Fibroblast of skin of scalp (primary cell): ENCODE measurements around the gene LAPTM5.

Source experiments
- DNase-seq: peaks from one replicate; pipeline ENCODE4 v3.0.0-alpha.2; 2013

The LAPTM5 gene

GRCh38 chr1:30741239-30741894, 16.2 kb downstream of the LAPTM5 start:
- no peak for DNase-seq

- no peak for DNase-seq
Observed at GRCh38 chr1:30740251-30741238, 17.0 kb downstream of the LAPTM5 start.

- DNase-seq: no peak
Observed at GRCh38 chr1:30739601-30740000, 18.0 kb downstream of the LAPTM5 start.

DNA sequence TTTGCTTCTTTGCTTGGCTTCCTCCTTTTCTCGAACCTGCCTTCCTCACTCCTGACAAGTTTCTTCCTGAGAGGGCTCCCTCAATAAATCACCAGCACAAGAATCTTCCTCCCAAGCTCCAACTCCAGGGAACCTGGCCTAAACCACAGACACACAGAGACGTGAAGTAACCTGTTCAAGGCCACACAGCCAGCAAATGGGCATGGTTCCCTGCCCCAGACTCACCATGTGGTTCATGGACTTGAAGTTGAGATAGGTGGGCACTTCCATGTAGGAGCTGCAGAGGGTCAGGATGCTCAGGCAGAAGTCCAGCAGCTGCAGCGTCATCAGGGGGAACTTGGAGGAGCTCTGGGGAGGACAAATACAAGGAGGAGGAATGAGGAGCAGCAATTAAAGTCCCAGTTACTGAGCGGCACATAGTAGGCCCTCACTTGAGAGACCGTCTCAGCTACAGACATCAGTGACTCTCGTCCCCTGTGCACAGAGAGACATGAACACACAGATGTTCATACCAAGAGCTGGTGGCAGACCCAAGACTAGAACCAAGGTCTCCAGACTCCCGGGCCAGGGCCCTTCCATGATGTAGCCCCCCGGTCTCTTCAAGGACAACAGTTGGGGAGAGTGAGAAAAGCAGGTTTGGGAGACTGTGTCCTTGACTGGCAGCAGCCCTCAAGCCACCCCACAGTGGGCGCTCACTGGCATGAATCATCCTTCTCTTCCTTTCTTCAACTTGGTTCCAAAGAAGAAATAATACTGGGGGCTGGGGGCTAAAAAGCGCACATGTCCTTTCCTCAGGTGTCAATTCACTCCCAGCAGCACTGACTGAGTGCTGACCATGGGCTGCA, 18.6 kb downstream of the LAPTM5 start:
- no peak for DNase-seq

DNA sequence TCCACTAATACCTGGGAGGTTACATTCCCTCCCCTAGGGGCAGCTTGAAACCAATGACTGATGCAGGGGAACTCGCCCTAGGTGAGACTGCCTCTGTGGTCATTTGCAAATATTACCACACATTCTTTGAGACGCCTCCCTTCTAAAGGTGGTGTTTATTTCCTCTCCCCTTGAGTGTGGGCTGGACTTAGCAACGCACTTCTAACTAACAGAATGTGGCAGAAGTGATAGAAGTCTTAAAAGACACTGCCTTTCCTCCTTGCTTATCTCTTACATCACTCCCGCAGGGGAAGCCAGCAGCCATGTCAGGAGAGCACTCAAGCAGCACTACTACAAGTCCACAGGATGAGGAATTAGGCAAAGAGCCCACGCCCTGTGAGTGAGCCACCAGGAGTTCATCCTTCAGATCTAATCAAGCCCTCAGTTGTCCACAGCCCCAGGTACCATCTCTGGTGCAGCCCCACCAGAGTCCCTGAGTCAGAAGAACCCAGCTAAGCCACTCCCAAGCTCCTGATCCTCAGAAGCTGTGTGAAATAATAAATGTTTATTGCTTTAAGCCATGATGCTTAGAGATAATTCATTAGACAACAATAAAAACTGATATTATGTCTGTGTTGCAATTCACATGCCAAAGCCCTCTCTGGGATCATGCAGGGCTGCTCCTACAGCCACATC, 19.4 kb downstream of the LAPTM5 start:
- DNase-seq: no peak

DNA sequence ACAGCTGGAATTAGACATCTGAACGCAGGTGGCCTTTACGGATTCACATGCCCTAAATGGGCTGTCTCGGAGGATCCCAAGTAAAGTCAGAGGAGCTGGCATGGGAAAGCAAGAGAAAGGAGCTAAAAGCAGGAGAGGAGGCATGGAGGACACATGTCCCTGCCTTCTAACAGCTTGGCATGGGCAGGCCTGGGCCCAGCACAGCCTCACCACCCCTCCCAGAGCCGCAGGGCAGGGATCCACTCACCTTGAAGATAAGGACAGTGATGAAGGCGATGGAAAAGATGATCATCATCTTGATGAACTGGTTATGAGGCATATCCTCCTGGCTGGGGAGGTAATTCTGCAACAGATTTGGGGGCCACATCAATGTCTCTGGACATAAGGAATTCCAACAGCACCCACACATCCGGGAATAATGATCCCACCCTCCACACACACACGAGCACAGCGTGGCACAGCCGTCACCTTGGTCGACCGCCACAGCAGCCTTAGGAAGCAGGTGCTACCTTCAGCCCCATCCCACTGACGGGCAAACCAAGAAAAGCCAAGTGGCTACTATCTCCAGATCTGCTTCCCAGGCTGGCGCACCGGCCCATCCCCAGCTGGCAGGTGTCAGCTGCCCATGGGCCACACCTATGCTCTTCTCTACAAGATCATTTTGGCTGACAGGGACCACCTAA, 20.1 kb downstream of the LAPTM5 start:
- no peak for DNase-seq

DNA sequence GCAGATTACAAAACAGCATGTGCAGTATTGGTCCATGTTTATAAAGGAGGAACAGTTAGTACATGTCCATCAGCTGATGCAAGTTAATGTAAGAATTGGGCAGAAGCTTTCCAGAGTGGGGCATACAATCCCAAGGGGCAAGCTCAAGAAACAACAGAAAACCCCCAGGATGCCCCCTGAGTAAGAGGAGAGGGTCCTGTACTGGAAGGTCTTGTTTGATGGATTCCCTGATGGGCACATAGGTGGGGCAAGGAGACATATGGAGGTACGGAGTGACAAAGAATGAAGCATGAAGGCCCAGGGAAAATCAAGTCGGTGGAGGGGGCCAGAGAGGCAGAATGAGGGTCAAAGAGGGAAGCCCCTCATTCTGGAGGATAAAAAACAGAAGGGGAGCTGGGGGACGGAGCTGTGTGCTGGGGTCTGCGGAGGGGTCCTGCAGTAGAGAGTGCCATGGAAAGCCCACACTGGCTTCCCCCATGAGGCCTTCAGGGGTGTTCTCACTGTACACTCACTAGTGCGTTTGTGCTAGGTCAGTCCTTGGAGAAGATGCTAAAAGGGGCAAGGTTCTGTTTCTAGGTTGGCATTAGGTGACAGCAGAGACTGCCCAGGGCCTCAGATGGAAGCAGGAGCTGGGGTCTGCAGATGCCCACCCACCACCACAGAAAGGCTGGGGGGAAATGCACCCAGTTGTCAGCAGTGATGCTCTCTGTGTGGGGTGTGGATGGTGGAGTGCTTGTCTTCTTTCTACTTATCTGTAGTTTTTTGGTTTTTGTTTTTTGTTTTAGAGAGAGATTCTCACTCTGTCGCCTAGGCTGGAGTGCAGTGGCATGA, 21.7 kb downstream of the LAPTM5 start:
- DNase-seq: peak; percentile 14

- no peak for DNase-seq
Observed at GRCh38 chr1:30735124-30735523, 22.4 kb downstream of the LAPTM5 start.

GRCh38 chr1:30734580-30734979, 23.0 kb downstream of the LAPTM5 start:
- no peak for DNase-seq

DNA sequence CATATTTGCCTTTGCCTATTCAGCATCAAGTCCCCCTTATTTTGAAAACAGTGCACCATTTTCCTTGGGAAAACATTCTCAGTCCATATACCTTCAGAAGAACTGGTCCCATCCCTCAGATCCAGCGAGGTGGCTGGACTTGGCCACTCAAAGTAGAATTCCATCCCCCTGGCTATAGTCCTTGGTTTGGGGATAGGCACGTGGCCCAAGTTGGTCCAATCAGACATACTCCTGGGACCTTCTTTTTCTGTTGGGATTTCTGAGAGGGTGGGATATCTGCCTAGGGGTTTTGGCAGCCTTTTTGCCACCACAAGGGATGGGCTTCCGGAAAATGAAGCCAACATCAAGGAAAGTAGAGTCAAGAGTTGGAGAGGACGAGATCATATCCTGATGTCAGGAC, 23.5 kb downstream of the LAPTM5 start:
- no peak for DNase-seq

DNA sequence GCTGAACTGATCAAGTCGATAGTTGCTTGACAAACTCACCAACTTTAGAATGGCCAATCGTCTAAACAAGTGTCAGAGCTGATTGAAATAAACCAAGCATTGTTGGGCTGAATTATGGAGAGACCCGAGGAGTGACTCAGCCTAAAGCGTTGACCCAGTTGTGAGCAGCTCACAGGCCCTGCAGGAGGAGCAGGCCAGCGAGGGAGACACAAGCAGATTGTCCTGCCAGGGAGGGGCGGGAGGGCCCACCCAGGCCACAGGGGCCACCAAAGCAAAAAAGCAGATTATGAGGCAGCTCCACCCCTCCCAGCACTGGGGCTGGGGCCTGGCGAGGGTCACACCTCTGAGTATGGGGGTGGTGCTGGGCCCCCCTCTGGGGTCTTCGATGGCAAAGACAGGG, 24.1 kb downstream of the LAPTM5 start:
- no peak for DNase-seq

- no peak for DNase-seq
Observed at GRCh38 chr1:30732277-30732996, 25.1 kb downstream of the LAPTM5 start.

GRCh38 chr1:30731806-30732276, 25.7 kb downstream of the LAPTM5 start:
- DNase-seq: no peak

DNA sequence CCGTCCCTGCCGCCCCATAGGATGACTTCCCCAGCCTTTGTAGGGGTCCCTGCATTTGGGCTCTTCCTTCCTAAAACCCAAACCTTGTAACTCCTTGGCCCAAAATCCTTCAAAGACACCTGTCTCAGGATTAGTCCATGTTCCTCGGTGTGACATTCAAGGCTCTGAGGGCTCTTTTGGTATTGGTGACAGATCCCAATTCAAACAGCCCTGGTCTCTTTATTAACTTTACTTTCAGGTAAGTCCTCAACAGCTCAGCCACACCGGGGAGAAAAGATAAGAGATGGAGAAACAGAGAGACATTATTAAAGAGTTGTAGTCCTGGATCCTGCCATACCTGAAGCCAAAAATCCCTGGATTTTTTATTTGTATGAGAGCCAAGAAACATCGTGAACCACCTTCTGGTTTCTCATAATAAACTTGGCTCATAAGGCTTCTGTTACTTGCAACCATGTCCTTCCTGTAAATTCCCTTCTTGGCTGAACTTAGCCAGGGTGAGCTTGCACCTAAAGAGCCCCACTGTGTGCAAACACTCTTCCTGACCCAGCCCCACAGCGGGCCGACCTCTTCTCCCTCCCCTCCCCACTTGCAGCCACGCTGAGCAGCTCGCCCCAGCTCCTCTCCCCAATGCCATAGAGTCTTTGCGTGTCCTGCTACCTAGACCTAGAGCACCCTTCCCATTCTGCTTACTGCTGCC, 26.3 kb downstream of the LAPTM5 start:
- no peak for DNase-seq

- DNase-seq: no peak
Observed at GRCh38 chr1:30730346-30731108, 27.0 kb downstream of the LAPTM5 start.

- no peak for DNase-seq
Observed at GRCh38 chr1:30729901-30730300, 27.7 kb downstream of the LAPTM5 start.

DNA sequence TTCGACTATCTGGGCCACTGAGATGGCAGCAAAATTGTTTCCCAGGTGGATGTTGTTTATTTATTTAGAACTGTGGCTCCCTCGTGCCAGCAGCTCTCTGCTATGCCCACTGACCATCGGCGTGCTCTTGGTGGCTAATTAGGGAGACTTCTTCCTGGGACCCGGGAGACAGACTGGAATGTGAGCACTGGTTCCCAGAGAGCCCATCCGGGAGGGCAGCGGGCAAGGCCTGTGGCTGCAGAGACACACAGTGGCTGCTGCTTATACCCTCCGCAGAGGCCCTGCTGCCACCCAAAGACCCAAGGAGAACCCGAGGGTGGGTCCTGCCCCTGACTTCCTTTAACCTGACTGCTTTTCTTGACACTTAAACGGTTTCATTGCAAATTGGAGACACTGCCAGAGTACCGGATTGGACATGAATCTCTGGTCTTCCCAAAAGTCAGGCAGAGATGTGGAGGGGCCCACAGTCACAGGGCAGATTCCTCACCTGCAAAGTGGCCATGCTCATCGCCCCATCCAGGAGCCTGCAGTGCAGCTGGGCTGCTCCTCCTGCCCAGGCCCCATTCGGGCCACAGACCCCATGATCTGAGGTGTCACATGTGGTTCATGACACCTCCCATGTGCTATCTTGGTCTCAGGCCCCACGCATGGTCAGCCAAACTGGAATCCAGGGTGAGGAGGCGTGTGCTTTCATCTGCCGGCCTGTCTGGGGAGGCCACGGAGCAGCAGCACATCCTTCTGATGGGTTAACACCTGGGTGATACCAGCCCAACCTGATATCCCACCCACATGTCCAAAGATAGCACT, 28.5 kb downstream of the LAPTM5 start:
- DNase-seq: no peak

DNA sequence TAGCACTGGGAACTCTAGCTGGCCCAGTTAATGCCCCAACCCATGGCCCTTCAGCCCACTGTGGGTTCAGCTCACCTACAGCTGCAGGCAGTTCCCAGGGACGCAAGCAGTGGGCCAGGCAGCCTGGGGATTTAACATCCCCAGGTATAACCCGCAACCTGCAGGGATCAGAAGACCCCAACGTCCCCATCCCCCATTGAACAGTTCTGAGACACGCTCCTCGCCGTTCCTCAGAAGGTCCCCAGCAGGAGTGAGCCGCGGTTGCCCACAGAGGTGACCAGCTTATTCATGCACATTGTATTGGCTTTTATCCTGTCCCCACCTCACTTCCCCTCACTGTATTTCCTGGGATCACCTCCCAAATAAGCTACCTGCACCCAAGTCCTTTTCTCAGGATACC, 29.2 kb downstream of the LAPTM5 start:
- DNase-seq: no peak
